Activated effector memory CD4-positive, alpha-beta T cell treated with Interleukin-2 at 50 U/mL for 16 hours (primary cell): ENCODE results near the gene CRHBP.
"Not testable (repeated sequence)": the region's sequence is repeated elsewhere in the genome, so short reads cannot be mapped to it uniquely, and the experiment has no call there.

Experiments used
- DNase-seq: peaks from one replicate; pipeline ENCODE4 v3.0.0-alpha.2; 2020

CRHBP gene

DNA sequence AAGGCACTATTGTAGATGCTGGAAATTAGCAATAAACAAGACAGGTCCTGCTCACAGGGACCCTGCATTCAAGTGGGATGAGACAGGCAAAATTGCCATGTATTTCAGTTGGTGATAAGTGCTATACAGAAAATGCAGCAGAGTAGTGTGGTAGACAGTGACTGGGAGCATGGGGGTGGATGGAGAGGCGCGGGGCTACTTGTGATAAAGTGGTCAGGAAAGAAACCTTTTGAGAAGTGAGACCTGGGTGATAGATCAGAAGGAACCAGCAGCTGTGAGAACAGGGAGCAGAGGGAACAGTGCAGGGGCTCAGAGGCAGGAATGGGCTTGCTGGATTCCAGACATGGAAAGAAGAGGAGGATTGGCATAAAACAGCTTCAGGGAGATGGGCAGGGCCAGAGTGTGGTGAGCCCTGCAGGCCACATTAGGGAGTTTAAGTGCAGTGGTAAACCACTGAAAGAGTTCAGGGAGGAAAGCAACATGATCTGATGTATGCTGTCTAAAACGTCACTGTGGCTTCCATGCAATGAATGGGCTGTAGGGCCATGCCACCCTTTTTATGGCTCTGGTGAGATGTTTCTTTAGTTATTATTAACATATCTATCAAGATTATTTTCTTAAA is 7.3 kb downstream of the CRHBP start:
- DNase-seq, result no peak

DNA sequence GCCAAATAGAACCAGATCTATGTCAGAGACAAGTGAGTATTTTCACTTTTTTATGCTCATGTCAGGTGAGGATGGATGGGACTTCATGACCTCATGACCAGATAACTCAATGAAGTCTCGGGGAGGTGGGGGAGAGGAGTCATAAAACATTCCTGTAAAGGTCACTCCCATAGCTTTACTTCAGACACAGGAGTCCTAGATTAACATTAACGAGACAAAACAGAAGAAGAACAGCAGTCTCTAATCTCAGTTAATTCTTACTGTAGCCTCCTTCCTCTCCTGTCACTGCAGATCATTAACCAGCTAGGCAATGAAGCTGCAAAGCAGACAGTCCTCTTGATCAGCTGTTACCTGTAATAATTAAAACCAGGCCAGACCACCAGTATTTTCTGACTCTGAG is 11.2 kb downstream of the CRHBP start:
- DNase-seq, result no peak

DNA sequence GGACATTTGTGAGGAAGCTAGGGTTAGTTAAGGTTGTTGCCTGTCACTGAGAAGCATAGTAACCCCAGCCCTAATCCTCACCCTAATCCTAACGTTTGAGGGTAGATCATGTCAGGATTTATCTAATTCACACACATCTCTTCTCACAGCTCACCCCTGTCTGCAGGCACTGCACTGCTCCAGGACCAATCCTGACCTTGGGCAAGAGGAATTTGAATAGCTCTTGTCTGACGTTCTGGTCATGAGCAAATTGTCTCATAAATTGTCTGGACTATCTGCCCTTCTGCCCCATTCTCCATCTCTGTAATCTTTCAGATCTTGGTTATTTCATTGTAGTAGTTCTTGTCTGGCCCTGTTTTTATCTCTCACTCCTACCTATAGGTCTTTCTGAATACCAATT is 18.7 kb downstream of the CRHBP start:
- no peak for DNase-seq

DNA sequence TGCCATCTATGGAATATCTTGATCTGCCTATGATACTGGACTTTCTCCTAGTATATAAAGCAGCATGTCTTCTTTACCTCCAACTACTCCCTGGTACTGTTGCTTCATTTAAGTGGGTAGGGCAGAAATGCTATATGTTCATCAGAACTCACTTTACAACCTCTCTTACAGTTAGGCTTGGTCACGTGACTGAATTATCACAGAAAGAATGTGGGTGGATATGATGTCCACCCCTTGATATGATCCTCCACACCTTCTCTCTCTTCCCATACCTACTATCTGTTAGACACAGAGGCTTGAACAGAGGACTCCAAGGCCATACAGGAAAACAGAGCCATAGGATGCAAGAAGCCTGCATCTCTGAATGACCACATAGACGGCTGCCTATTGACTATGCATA is 19.8 kb downstream of the CRHBP start:
- no peak for DNase-seq

- no peak for DNase-seq
Observed at GRCh38 chr5:76974785-76975184, 21.9 kb downstream of the CRHBP start.

- DNase-seq, result no peak
Observed at GRCh38 chr5:76978869-76979268, 26.0 kb downstream of the CRHBP start.

DNA sequence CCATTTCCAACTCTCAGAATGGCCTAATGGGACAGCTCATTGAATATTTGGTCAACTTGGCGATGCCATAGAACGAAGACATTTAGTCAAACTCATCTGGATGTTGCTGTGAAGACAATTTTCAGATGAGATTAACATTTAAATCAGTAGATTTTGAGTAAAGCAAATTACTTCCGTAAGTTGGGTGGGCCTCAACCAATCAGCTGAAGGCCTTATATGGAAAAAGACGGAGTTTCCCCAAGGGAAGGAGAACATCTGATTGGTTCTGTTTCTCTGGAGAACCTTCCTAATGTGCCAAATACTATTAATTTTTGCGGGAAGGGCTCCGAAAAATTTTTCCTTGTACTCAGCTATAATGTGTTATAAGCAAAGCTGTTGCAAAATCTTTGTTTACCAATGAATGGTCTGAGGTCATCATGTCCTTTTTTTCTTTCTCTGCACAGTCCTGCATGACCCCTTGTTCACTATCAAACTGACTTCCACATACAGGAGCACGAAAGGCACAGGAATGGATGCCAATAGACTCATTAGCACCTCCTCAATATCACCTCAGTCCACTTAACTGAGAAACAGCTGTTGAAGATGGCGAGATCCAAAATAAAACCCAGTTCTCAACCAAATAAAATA is 27.8 kb downstream of the CRHBP start:
- no peak for DNase-seq

DNA sequence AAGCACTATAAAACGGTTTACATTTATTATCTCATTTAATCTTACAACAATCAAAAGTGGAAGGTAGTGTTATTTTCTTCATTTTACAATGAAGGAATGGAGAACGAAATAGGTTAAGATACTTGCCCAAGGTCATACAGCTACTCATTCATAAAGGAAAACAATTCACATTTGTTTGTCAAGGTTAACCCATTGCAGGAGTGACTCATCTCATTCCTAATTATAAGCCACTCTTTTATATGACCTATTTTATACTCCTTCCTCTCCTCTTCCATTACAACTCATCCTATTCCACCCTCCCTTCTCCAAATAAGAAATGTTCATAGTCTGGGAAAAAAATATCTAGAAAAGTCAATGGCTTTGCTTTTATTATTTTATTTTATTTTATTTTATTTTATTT is 29.6 kb downstream of the CRHBP start:
- DNase-seq, result no peak

DNA sequence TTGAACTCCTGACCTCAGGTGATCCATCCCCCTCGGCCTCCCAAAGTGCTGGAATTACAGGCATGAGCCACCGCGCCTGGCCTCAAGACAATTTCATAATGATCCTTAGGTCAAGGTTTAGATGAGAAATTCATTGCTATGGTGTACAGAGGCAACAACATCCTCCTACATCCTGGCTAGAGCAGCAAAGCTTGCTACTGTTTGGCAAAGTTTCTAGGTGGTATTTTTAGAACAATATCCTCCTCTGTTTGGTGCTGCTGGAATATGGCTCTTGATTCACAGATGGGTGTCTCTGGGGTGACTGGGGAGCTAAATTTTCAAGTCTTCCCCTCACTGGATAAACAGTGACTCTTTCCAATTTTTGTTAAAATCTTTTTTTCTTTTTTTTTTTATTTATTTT is 30.6 kb downstream of the CRHBP start:
- DNase-seq, result no peak

- no peak for DNase-seq
Observed at GRCh38 chr5:76986825-76987526, 34.1 kb downstream of the CRHBP start.

- no peak for DNase-seq
Observed at GRCh38 chr5:76990899-76991459, 38.1 kb downstream of the CRHBP start.

DNA sequence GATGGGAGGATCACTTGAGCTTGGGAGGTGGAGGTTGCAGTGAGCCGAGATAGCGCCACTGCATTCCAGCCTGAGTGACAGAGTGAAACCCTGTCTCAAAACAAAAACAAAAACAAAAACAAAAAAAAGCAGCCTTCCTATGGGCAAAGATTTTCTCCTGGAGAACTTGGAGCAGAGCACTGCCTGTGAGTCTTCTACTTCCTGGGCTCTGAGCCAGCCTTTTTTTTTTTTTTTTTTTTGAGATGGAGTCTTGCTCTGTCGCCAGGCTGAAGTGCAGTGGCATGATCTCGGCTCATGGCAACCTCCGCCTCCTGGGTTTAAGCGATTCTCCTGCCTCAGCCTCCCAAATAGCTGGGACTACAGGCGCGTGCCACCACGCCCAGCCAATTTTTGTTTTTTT is 40.6 kb downstream of the CRHBP start:
- not testable (repeated sequence) for DNase-seq

DNA sequence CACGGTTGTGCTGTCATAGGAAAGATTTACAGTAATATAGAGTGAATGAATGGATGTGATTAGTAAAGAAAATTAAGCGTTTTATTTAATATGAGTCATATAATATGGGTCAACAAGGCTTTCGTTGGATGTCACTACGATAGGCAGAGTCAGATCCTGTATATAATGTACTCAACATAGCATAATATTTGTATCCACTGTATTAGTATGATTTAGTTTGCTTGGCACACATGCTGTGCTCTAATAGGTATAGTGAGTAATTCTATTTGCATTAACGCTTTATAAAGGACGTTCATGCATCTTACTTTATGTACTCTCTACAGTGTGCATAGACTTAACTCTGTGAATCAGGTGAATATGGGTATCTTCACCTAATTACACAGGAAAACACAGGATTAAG is 41.5 kb downstream of the CRHBP start:
- DNase-seq, result no peak

DNA sequence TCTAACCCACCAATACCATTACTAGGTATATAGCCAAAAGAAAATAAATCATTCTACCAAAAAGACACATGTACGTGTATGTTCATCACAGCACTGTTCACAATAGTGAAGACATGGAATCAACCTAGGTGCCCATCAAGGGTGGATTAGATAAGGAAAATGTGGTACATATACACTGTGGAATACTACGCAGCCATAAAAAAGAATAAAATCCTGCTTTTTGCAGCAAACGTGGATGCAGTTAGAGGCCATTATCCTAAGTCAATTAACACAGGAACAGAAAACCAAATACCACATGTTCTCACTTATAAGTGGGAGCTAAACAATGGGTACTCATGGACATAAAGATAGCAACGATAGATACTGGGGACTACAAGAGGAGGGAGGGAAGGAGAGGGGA is 45.4 kb downstream of the CRHBP start:
- DNase-seq, result not testable (repeated sequence)

DNA sequence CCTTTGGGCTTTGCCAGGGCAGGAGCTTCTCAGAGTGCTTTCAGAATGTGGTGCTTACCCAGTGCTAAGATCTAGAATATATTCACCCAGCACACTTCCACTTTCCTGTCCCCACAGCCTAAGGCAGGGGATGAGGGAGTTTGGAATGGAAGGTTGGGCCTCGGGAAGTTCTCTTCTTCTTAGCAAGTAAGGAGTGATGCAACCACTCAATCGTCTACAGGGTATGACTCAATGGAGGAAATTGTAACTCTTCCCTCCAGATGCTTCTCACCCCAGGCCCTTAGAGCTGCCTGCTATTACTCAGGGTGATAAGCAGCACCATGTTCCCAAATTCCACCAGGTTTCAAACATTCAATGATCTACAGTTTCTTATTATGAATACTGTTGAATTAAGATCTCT is 46.6 kb downstream of the CRHBP start:
- no peak for DNase-seq

- no peak for DNase-seq
Observed at GRCh38 chr5:77003246-77003645, 50.4 kb downstream of the CRHBP start.

- no peak for DNase-seq
Observed at GRCh38 chr5:77006124-77006523, 53.3 kb downstream of the CRHBP start.

GRCh38 chr5:77008413-77008812 is 55.6 kb downstream of the CRHBP start:
- no peak for DNase-seq

DNA sequence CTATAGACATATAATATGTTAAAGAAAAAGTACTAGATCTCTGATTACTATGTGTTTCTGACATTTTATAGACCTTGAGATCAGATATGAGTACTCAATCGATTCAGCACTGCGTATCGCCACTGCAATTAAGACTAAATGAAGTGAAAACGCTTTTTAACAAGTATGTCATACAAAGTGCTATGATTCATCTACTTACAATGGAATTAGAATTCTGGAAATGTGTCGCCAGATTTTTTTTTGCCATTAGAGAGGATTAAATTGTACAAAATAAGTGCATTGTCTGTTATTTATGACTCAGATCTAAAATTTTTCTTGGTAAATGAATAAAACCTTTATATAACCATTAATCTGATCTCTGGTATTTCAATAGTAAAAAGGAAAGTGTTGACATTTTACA is 57.4 kb downstream of the CRHBP start:
- no peak for DNase-seq

GRCh38 chr5:77011498-77011897 is 58.7 kb downstream of the CRHBP start:
- no peak for DNase-seq

GRCh38 chr5:77012601-77013000 is 59.8 kb downstream of the CRHBP start:
- no peak for DNase-seq

DNA sequence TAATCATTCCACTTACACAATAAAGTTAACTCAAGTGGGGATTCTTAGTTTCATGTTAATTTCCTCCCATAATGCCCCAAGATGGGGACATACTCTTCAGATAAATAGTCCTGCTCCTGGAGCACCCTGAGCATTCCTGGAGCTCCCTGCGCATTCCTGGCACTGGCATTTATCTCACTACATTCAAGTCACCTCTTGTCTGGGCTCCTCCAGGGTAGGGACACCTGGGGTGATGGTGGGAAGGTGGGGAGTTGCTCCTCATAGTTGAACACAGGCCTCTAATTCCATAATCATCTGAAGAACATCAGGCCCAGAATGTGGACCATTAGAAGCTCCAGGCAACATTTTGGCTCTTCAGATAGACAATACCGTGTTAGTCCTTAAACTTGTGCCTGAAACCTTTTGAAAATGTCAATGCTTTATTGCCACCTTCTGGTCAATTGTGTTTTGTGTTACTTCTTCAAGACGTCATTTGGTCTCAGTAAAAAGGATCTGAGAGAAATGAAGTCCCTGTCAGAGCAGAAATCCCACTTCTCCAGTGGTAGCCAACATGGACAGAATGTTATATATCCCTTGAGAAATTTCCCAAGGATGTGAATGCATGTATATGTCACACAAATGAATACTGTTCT is 63.2 kb downstream of the CRHBP start:
- DNase-seq, result no peak

DNA sequence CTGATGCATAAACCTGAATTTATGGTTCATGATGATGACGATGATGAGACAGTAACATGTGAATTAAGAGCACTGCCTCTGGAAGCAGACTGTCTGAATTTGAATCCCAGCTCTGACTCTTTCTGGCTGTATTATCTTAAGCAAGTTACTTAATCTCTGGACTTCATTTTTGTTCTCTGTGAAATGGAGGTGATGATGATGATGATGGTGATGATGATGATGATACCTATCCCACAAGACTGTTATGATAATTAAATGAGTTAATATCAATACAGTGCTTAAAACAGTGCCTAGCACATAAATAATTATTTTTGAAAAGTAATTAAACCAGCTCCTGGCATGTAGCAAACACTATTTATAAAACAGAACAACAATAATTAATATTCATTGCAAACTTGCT is 64.1 kb downstream of the CRHBP start:
- no peak for DNase-seq

GRCh38 chr5:77017668-77018067 is 64.8 kb downstream of the CRHBP start:
- no peak for DNase-seq
